Esophagus squamous epithelium (tissue), 5 donors: ENCODE results near the gene HMGN4. TPM values are rescaled to one million over a fixed set of nuclear protein-coding genes. Genes with fewer than 3 reads are reported as not detected.

Experiments used
- DNase-seq: peaks from one replicate; lab custom pipeline; 2025; lab: John Stamatoyannopoulos, UW
- H3K27ac ChIP-seq, 4 donors: fragments of 200-600 bp; sonication (generic); one replicate each; pipeline ENCODE4 v1.5.1; 2016 to 2019; ENCODE audit warnings: mild to moderate bottlenecking in 1 of 4
- H3K27me3 ChIP-seq, 4 donors: fragments of 200-600 bp; sonication (generic); 1 replicate in 3 of 4; 2 replicates in 1 of 4; pipeline versions ENCODE4 v1.5.1 to v1.6.0; 2017 to 2021; ENCODE audit warnings: antibody characterized with exemption in 1 of 4
- H3K36me3 ChIP-seq, 3 donors: fragments of 200-600 bp; sonication (generic); one replicate each; pipeline ENCODE4 v1.5.1; 2016 to 2019
- H3K4me1 ChIP-seq, 3 donors: fragments of 200-600 bp; sonication (generic); one replicate each; pipeline ENCODE4 v1.5.1; 2017 to 2019
- H3K4me3 ChIP-seq, 4 donors: fragments of 200-600 bp; sonication (generic); 1 replicate in 3 of 4; 2 replicates in 1 of 4; pipeline ENCODE4 v1.5.1; 2016 to 2019; ENCODE audit warnings: mild to moderate bottlenecking in 2 of 4, moderate library complexity in 1 of 4
- H3K9me3 ChIP-seq, 3 donors: fragments of 200-600 bp; sonication (generic); one replicate each; pipeline ENCODE4 v1.5.1; 2016 to 2019
- POLR2A ChIP-seq, 4 donors: fragments of 450-650 bp; IDR thresholded peaks; one replicate each; pipeline ENCODE4 v1.6.1; 2017; ENCODE audit warnings: antibody characterized with exemption in 4 of 4, mild to moderate bottlenecking in 4 of 4, moderate library complexity in 3 of 4
- WGBS, 2 donors: methylation state at CpG; one replicate each; pipeline ENCODE4 v1.1.5; 2018; 5-methylcytosine and 5-hydroxymethylcytosine counted together
- intact Hi-C: fragments of 100-400 bp; cut with DNase I; formaldehyde crosslinking; loops from one replicate; pipeline ENCODE4 v1.15.0; 2022
- total RNA-seq, 4 donors: library from RNA; depleted of rRNA; stranded (reverse); fragments of >200 nt; gene quantifications; one replicate each; pipeline ENCODE4 v1.1.0, GENCODE V29; 2016
- TF ChIP-seq, protein P1 (sequence below), 6 experiments: fragments of 450-650 bp in 4 of 6; fragments of 200-600 bp in 2 of 6; sonication (generic) in 2 of 6; IDR thresholded peaks; one replicate each; pipeline ENCODE4 v1.5.1; 2016 to 2019; ENCODE audit warnings: antibody characterized with exemption in 6 of 6, mild to moderate bottlenecking in 4 of 6, moderate library complexity in 4 of 6
- donor health status: DM: yes; HTN: yes; CAD: no.

HMGN4 gene
- total RNA-seq, 4 donors from 2014 or later: 18.1 to 53.2 (median 36.7) TPM

DNA sequence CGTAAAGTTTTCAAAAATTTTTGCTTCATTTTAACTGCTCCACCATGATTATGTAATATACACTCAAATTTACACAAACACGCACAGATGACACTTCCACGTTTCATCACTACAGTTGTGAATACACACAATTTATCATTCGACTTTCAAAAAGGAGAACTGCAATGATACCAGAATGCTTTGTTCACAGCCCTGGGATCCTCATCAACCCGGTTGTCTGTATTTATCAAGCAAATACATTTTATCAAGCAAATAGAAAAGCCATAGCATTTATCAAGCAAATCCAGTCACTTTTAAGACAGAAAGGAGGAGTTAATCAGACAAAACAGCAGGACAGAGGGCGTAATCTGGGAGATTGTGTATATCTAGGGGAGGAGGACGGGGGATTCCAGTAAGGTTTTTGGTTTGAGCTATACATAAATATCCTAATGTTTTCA is 38.3 kb downstream of the HMGN4 start:
- TF ChIP-seq, protein P1, sequence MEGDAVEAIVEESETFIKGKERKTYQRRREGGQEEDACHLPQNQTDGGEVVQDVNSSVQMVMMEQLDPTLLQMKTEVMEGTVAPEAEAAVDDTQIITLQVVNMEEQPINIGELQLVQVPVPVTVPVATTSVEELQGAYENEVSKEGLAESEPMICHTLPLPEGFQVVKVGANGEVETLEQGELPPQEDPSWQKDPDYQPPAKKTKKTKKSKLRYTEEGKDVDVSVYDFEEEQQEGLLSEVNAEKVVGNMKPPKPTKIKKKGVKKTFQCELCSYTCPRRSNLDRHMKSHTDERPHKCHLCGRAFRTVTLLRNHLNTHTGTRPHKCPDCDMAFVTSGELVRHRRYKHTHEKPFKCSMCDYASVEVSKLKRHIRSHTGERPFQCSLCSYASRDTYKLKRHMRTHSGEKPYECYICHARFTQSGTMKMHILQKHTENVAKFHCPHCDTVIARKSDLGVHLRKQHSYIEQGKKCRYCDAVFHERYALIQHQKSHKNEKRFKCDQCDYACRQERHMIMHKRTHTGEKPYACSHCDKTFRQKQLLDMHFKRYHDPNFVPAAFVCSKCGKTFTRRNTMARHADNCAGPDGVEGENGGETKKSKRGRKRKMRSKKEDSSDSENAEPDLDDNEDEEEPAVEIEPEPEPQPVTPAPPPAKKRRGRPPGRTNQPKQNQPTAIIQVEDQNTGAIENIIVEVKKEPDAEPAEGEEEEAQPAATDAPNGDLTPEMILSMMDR (IDR thresholded peaks at IDR 0.05): no peak
- TF ChIP-seq POLR2A (IDR thresholded peaks at IDR 0.05): no peak
- 52% methylated on average over 7 of the region's 7 CpGs for WGBS, 2 donors
- intact Hi-C loops: loop anchor here (10.0 kb wide), 1 partner anchor 252 kb away; no protein-coding TSS in a partner anchor

DNA sequence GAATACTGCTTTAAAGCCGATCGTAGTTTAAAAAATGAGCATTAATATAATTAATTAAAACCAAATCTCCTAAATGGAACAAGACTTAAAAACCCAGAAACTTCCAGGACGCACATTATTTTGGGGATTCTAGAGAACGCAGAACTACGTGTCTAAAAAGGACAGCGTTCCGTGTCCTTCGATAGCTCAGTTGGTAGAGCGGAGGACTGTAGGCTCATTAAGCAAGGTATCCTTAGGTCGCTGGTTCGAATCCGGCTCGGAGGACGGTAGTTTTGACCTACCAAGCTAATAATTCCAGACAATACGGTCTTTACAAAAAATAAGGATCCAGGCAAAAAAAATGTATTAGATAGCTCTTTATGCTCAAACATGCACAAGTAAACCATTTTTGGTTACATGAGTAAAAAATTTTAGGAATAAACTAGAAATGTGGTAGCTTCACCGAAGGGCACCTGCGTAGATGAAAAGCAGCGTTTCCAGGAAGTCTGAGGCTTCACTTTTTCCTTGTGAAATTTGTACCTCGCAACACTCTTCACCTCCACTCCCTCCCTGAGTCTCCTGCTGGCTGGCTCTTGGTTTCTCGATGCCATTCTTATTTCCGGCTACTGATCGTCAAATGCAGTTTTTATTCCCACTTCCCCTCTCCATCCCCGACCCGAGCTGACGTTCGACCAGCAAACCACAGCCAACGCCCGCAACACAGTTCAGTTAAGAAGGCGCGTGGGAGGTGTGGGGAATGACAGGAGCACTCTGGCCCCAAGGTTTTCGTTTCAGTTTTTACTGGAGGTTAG is 39.0 kb downstream of the HMGN4 start:
- intact Hi-C loops: loop anchor here (10.0 kb wide), 1 partner anchor 252 kb away; no protein-coding TSS in a partner anchor
- H3K27me3 ChIP-seq: peaks cover 0 to 69% (median 0%) of the 10 kb centered on the region in 4 donors
- peaks cover 0 to 16% (median 0%) of the 10 kb centered on the region in 3 donors for H3K9me3 ChIP-seq
- peak overlapping the region; percentile 1 to 52 (median 23) for H3K4me3 ChIP-seq
- H3K36me3 ChIP-seq: no peaks in the 10 kb centered on the region
- no peak overlapping the region for H3K27ac ChIP-seq
- no peak for TF ChIP-seq POLR2A (IDR thresholded peaks at IDR 0.05)
- TF ChIP-seq, protein P1 (IDR thresholded peaks at IDR 0.05): no peak
- no peak for DNase-seq
- H3K4me1 ChIP-seq: peaks cover 0 to 22% (median 3%) of the 10 kb centered on the region in 3 donors
- 5 to 9% methylated on average over 31 of the region's 31 CpGs for WGBS, 2 donors

More for the DNA sequence above, 38.3 kb downstream of the HMGN4 start:
- Histone ChIP-seq H3K4me1 (peaks cover 0 to 29% (median 6%) of the 10 kb centered on the region in 3 donors), H3K36me3 (no peaks in the 10 kb centered on the region), H3K9me3 (peaks cover 0 to 16% (median 0%) of the 10 kb centered on the region in 3 donors), H3K27ac (no peak overlapping the region), H3K4me3 (peak overlapping the region in 1 of 4 donors; percentile 36), H3K27me3 (peaks cover 0 to 62% (median 0%) of the 10 kb centered on the region in 4 donors)
- DNase-seq: no peak

DNA sequence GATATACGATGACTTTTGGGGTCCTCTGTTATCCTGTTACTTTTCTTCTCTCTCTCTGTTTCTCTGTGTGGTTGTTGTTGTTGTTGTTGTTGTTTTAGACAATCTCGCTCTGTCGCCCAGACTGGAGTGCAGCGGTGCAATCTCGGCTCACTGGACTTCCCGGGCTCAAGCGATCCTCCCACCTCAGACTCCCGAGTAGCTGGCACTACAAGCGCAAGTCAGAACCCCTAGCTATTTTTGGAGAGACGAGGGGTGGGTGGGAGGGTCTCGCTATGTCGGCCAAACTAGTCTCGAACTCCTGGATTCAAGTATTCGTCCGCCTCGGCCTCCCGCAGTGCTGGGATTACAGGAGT is 39.5 kb downstream of the HMGN4 start:
- H3K4me3 ChIP-seq: peak overlapping the region in 3 of 4 donors; percentile 10 to 52 (median 36)
- peaks cover 0 to 16% (median 2%) of the 10 kb centered on the region in 3 donors for H3K4me1 ChIP-seq
- no peak for TF ChIP-seq POLR2A (IDR thresholded peaks at IDR 0.05)
- TF ChIP-seq, protein P1 (IDR thresholded peaks at IDR 0.05): no peak
- DNase-seq: no peak
- no peak overlapping the region for H3K27ac ChIP-seq
- intact Hi-C loops: loop anchor here (10.0 kb wide), 1 partner anchor 253 kb away; no protein-coding TSS in a partner anchor
- 25 to 51% methylated on average over 10 to 17 of the region's 17 CpGs for WGBS, 2 donors
- H3K9me3 ChIP-seq: peaks cover 0 to 16% (median 0%) of the 10 kb centered on the region in 3 donors
- H3K36me3 ChIP-seq: no peaks in the 10 kb centered on the region
- H3K27me3 ChIP-seq: peaks cover 0 to 73% (median 0%) of the 10 kb centered on the region in 4 donors

DNA sequence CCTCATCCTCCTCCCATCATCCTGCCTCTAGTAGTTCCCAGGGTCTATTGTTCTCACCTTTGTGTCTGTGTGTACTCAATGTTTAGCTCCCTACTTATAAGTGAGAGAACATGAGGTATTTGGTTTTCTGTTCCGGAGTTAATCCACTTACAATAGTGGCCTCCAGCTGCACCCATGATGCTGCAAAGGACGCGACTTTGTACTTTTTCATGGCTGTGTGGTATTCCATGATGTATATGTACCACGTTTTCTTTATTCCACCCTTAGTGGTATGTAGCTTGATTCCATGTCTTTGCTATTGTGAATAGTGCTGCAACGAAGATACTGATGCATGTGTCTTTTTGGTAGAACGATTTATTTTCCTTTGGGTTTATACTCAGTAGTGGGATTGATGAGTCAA is 40.1 kb downstream of the HMGN4 start:
- TF ChIP-seq, protein P1 (IDR thresholded peaks at IDR 0.05): no peak
- no peak for TF ChIP-seq POLR2A (IDR thresholded peaks at IDR 0.05)
- peaks cover 0 to 79% (median 0%) of the 10 kb centered on the region in 4 donors for H3K27me3 ChIP-seq

DNA sequence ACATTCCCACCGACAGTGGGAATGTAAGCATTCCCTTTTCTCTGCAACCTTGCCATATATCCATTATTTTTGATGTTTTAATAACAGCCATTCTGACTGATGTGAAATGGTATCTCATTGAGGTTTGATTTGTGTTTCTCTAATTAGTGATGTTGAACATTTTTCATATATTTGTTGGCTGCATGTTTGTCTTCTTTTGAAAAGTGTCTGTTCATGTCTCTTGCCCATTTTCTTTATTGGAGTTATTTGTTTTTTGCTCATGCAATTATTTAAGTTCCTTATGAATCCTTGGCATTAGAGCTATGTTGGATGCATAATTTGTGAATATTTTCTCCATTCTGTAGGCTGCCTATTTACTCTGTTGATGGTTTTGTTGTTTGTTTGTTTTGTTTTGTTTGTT is 40.6 kb downstream of the HMGN4 start:
- Histone ChIP-seq H3K4me3 (no peak overlapping the region), H3K27ac (no peak overlapping the region), H3K36me3 (no peaks in the 10 kb centered on the region), H3K9me3 (peaks cover 0 to 16% (median 0%) of the 10 kb centered on the region in 3 donors), H3K27me3 (peaks cover 0 to 83% (median 0%) of the 10 kb centered on the region in 4 donors), H3K4me1 (peaks cover 0 to 13% (median 0%) of the 10 kb centered on the region in 3 donors)
- no peak for DNase-seq
- TF ChIP-seq POLR2A (IDR thresholded peaks at IDR 0.05): no peak
- TF ChIP-seq, protein P1 (IDR thresholded peaks at IDR 0.05): no peak
- intact Hi-C loops: loop anchor here (10.0 kb wide), 1 partner anchor 254 kb away; no protein-coding TSS in a partner anchor
- 87 to 95% methylated on average over 1 of the region's 1 CpG for WGBS, 2 donors

More for the DNA sequence above, 40.1 kb downstream of the HMGN4 start:
- H3K36me3 ChIP-seq: no peaks in the 10 kb centered on the region
- no peak overlapping the region for H3K4me3 ChIP-seq
- WGBS, 2 donors: 80 to 84% methylated on average over 6 of the region's 6 CpGs
- H3K9me3 ChIP-seq: peaks cover 0 to 16% (median 0%) of the 10 kb centered on the region in 3 donors
- H3K4me1 ChIP-seq: peaks cover 0 to 13% (median 0%) of the 10 kb centered on the region in 3 donors
- intact Hi-C loops: loop anchor here (10.0 kb wide), 1 partner anchor 253 kb away; no protein-coding TSS in a partner anchor
- no peak for DNase-seq
- H3K27ac ChIP-seq: no peak overlapping the region
